ENCODE results near the gene SLIT1. TPM values are rescaled to one million over a fixed set of nuclear protein-coding genes. Genes with fewer than 3 reads are reported as not detected.

The SLIT1 gene
- total RNA-seq, 1 donor from 2014 or later = under 0.01 TPM

DNA sequence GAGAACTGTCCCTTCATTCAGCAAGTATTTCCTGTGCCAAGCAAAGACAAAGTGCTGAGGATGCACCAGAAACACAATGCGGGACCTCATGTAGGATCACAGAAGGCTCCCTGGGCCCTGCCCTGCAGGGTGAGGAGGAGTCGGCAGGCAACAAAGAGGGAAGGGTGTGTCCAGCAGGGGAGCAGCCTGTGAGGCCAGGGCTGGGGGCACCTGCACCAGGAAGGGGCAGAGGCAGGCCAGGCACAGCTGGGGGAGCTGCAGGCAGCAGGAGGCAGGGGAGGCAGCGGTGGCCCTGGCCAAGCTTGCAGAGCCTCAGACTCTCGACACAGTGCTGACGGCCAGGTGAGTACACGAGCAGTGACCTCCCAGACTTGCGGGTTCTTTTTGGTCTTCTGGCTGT is 123.3 kb downstream of the SLIT1 start:
- no peaks in the 10 kb centered on the region for H3K36me3 ChIP-seq (ENCODE audit: control insufficient read depth, insufficient read depth, low read length)
- H3K4me3 ChIP-seq (ENCODE audit: low read depth, low read length) = no peak overlapping the region
- H3K27me3 ChIP-seq (ENCODE audit: control insufficient read depth, insufficient read depth, low read length) = no peaks in the 10 kb centered on the region
- no peak for DNase-seq (ENCODE audit: low read depth)
- no peak for FAIRE-seq
- TF ChIP-seq, protein P1, sequence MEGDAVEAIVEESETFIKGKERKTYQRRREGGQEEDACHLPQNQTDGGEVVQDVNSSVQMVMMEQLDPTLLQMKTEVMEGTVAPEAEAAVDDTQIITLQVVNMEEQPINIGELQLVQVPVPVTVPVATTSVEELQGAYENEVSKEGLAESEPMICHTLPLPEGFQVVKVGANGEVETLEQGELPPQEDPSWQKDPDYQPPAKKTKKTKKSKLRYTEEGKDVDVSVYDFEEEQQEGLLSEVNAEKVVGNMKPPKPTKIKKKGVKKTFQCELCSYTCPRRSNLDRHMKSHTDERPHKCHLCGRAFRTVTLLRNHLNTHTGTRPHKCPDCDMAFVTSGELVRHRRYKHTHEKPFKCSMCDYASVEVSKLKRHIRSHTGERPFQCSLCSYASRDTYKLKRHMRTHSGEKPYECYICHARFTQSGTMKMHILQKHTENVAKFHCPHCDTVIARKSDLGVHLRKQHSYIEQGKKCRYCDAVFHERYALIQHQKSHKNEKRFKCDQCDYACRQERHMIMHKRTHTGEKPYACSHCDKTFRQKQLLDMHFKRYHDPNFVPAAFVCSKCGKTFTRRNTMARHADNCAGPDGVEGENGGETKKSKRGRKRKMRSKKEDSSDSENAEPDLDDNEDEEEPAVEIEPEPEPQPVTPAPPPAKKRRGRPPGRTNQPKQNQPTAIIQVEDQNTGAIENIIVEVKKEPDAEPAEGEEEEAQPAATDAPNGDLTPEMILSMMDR (IDR thresholded peaks at IDR 0.05; ENCODE audit: insufficient read depth, low read length, severe bottlenecking) = no peak

DNA sequence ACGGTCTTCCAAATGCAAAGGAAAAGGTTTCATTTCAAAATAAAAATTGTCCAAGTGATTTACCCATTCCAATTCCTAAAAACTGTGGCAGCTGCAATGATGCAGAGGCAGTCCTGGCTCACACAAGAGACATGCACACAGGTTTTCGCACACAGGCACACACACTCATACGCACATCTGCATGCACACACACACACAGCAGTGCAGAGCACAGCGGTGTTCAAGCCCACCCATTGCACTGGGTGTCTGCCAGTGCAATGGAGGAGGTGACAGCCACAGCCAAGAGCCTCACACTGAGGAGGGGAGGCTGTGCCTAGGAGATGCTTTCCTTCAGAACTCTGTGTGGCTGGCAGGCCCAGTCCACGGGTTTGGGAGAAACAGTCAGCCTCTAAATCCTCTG is 123.7 kb downstream of the SLIT1 start:
- no peak overlapping the region for H3K4me3 ChIP-seq (ENCODE audit: low read depth, low read length)
- H3K27me3 ChIP-seq (ENCODE audit: control insufficient read depth, insufficient read depth, low read length) = no peaks in the 10 kb centered on the region
- TF ChIP-seq, protein P1 (IDR thresholded peaks at IDR 0.05; ENCODE audit: insufficient read depth, low read length, severe bottlenecking) = no peak
- no peak for FAIRE-seq
- H3K36me3 ChIP-seq (ENCODE audit: control insufficient read depth, insufficient read depth, low read length) = no peaks in the 10 kb centered on the region
- DNase-seq (ENCODE audit: low read depth) = no peak

DNA sequence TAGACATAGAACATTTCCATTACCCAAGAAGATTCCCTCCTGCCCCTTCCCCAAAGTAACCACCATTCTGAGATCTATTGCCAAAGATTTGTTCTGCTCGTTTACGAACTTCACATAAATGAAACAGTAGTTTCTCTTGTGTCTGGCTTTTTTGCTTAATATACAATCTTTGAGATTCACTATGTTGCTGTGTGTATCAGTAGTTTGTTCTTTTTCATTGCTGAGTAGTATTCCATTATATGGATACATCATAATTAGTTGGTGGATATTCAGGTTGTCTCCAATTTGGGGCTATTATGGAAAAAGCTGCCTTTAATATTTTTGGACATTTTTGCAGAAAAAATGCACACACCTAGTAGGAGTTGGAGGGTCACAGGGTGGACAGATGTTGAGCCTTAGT is 124.3 kb downstream of the SLIT1 start:
- Histone ChIP-seq H3K4me3 (ENCODE audit: low read depth, low read length) (no peak overlapping the region), H3K36me3 (ENCODE audit: control insufficient read depth, insufficient read depth, low read length) (no peaks in the 10 kb centered on the region), H3K27me3 (ENCODE audit: control insufficient read depth, insufficient read depth, low read length) (no peaks in the 10 kb centered on the region)
- TF ChIP-seq, protein P1 (IDR thresholded peaks at IDR 0.05; ENCODE audit: insufficient read depth, low read length, severe bottlenecking) = no peak
- no peak for DNase-seq (ENCODE audit: low read depth)
- no peak for FAIRE-seq

DNA sequence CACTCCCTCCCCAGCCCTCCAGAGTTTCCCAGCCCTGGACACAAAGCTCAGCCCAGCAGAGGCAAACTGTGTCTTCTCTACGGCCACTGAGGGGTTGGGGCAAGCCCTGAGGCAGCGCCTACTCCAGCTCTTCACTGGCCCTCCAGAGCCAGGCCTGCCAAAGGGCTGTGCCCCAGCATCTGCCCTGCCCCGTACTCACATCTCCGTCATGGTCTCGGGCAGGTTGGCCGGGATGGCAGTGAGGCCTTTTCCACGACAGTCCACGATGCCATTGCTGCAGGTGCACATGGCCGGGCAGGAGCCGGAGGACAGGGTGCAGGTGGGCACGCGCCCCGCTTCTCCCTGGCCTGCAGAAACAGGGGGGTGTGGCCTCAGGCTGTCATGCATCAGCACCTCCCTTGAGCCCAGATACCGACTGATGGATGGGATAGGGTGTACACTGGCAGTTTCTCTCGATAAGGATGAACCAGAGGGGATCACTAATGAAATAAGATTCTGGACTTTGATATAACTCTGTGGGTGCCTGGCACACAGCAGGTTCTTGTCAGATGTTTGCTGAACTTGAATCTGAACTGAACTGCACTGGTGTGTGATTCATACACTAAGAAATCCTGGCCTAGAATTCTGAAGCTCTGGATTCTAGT is 125.2 kb downstream of the SLIT1 start:
- TF ChIP-seq, protein P1 (IDR thresholded peaks at IDR 0.05; ENCODE audit: insufficient read depth, low read length, severe bottlenecking) = no peak
- FAIRE-seq = no peak
- Histone ChIP-seq H3K4me3 (ENCODE audit: low read depth, low read length) (no peak overlapping the region), H3K27me3 (ENCODE audit: control insufficient read depth, insufficient read depth, low read length) (no peaks in the 10 kb centered on the region), H3K36me3 (ENCODE audit: control insufficient read depth, insufficient read depth, low read length) (no peaks in the 10 kb centered on the region)
- DNase-seq (ENCODE audit: low read depth) = no peak

DNA sequence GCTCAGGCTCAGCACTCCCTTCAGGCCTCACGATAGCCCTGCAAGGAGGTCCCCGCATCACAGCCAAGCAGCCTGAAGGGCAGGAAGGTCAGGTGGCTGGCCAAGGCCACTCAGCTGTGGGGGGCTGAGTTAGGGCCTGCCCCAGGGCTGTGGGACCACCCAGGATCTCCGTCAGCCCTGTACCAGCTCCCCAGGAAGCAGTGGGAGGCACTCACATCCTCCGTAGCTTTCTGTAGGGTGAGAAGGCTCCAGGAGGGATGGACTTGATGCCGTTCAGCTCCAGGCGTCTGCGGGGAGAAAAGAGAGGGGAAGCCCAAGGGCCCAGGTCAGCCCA is 125.9 kb downstream of the SLIT1 start:
- Histone ChIP-seq H3K36me3 (ENCODE audit: control insufficient read depth, insufficient read depth, low read length) (no peaks in the 10 kb centered on the region), H3K27me3 (ENCODE audit: control insufficient read depth, insufficient read depth, low read length) (no peaks in the 10 kb centered on the region), H3K4me3 (ENCODE audit: low read depth, low read length) (no peak overlapping the region)
- FAIRE-seq (no peak), DNase-seq (ENCODE audit: low read depth) (no peak)
- TF ChIP-seq, protein P1 (IDR thresholded peaks at IDR 0.05; ENCODE audit: insufficient read depth, low read length, severe bottlenecking) = no peak
